HL-60 (cell line): ENCODE results near the gene ZBP1.
"Not testable (repeated sequence)": the region's sequence is repeated elsewhere in the genome, so short reads cannot be mapped to it uniquely, and the experiment has no call there.

Experiments
- DNase-seq, 2 experiments: peaks; one replicate each; pipeline ENCODE4 v3.0.0-alpha.2; 2010 to 2020; ENCODE audit warnings: low read depth in 1 of 2, low spot score in 1 of 2
- H3K27ac ChIP-seq: fragments of 250-450 bp; sonication (Bioruptor Pico); replicated peaks from 2 replicates; pipeline ENCODE4 v1.5.1; 2020; ENCODE audit warnings: mild to moderate bottlenecking, moderate library complexity
- H3K27me3 ChIP-seq: fragments of 250-450 bp; sonication (Bioruptor Pico); 2 replicates; pipeline ENCODE4 v1.5.1; 2021; ENCODE audit warnings: mild to moderate bottlenecking, moderate library complexity; ENCODE audit not compliant: insufficient read depth, poor library complexity, severe bottlenecking
- H3K4me3 ChIP-seq: replicated peaks from 2 replicates; pipeline ENCODE4 v1.5.1; 2011; ENCODE audit warnings: mild to moderate bottlenecking, control low read depth, low read length; ENCODE audit not compliant: insufficient read depth
- CTCF ChIP-seq: IDR thresholded peaks from one replicate; pipeline ENCODE4 v1.5.1; 2011; ENCODE audit warnings: low read length, control low read depth, inconsistent platforms; ENCODE audit not compliant: insufficient read depth
- GABPA ChIP-seq: IDR thresholded peaks from 2 replicates; pipeline ENCODE4 v1.6.1; 2012; ENCODE audit warnings: low read depth
- POLR2AphosphoS5 ChIP-seq: IDR thresholded peaks from 2 replicates; pipeline ENCODE4 v1.6.1; 2012; ENCODE audit warnings: low read depth
- REST ChIP-seq: IDR thresholded peaks from 2 replicates; pipeline ENCODE4 v1.6.1; 2012; ENCODE audit warnings: low read depth; ENCODE audit not compliant: insufficient replicate concordance
- SPI1 ChIP-seq: IDR thresholded peaks from 2 replicates; pipeline ENCODE4 v1.6.1; 2012; ENCODE audit warnings: low read depth, mild to moderate bottlenecking, borderline replicate concordance

Gene ZBP1

GRCh38 chr20:57632286-57632685 is 12.1 kb upstream of the ZBP1 start:
- TF ChIP-seq POLR2AphosphoS5 (no peak), SPI1 (no peak), CTCF (no peak), GABPA (no peak), REST (no peak)
- H3K27ac ChIP-seq, result no peak overlapping the region
- no peak overlapping the region for H3K4me3 ChIP-seq
- DNase-seq, result no peak
- H3K27me3 ChIP-seq, result no peaks in the 10 kb centered on the region

GRCh38 chr20:57630061-57630460 is 9.8 kb upstream of the ZBP1 start:
- no peak overlapping the region for H3K4me3 ChIP-seq
- no peaks in the 10 kb centered on the region for H3K27me3 ChIP-seq
- no peak for DNase-seq
- TF ChIP-seq CTCF, result no peak
- TF ChIP-seq GABPA, result no peak
- no peak for TF ChIP-seq SPI1
- no peak for TF ChIP-seq POLR2AphosphoS5
- no peak for TF ChIP-seq REST
- no peak overlapping the region for H3K27ac ChIP-seq

- not testable (repeated sequence) for H3K27me3 ChIP-seq, H3K4me3 ChIP-seq, DNase-seq
- H3K27ac ChIP-seq, result 0 out of 2 replicates have a peak overlapping the region, but pooled peaks have one; percentile 98
Measured at GRCh38 chr20:57629491-57629901, 9.3 kb upstream of the ZBP1 start.

GRCh38 chr20:57628962-57629308 is 8.7 kb upstream of the ZBP1 start:
- not testable (repeated sequence) for H3K27me3 ChIP-seq, H3K4me3 ChIP-seq, DNase-seq
- peak overlapping the region; percentile 98 for H3K27ac ChIP-seq

GRCh38 chr20:57628047-57628961 is 8.1 kb upstream of the ZBP1 start:
- Histone ChIP-seq H3K27ac (peak overlapping the region; percentile 98), H3K27me3 (no peaks in the 10 kb centered on the region), H3K4me3 (no peak overlapping the region)
- DNase-seq, result peak; percentile 81 to 88
- TF ChIP-seq POLR2AphosphoS5 (no peak), CTCF (no peak), GABPA (0 out of 2 replicates have a peak, but pooled peaks have one; percentile 34), SPI1 (peak; percentile 92)
